Hepatocyte (in vitro differentiated cells): ENCODE measurements around the gene CDH4. TPM values are rescaled to one million over a fixed set of nuclear protein-coding genes. Genes with fewer than 3 reads are reported as not detected.

Experiments used
- DNase-seq: peaks from one replicate; pipeline ENCODE4 v3.0.0-alpha.2; 2016; ENCODE audit warnings: low spot score
- H2AFZ ChIP-seq: fragments of 200-600 bp; sonication (generic); 2 replicates; pipeline ENCODE4 v1.6.0; 2016; ENCODE audit warnings: antibody characterized with exemption, mild to moderate bottlenecking
- H3K27ac ChIP-seq: fragments of 200-600 bp; sonication (generic); 2 replicates; pipeline ENCODE4 v1.5.1; 2016; ENCODE audit warnings: mild to moderate bottlenecking
- H3K27me3 ChIP-seq: fragments of 200-600 bp; sonication (generic); 2 replicates; pipeline ENCODE4 v1.6.1; 2016
- H3K36me3 ChIP-seq: fragments of 200-600 bp; sonication (generic); replicated peaks from 2 replicates; pipeline ENCODE4 v1.5.1; 2016; ENCODE audit warnings: low read depth; ENCODE audit not compliant: insufficient read depth
- H3K4me1 ChIP-seq: fragments of 200-600 bp; sonication (generic); 2 replicates; pipeline ENCODE4 v1.5.1; 2016; ENCODE audit warnings: mild to moderate bottlenecking, moderate library complexity; ENCODE audit not compliant: insufficient read depth
- H3K4me2 ChIP-seq: fragments of 200-600 bp; sonication (generic); 2 replicates; pipeline ENCODE4 v1.6.0; 2016
- H3K4me3 ChIP-seq: fragments of 200-600 bp; sonication (generic); 2 replicates; pipeline ENCODE4 v1.5.1; 2016; ENCODE audit warnings: mild to moderate bottlenecking
- H3K79me2 ChIP-seq: fragments of 200-600 bp; sonication (generic); 2 replicates; pipeline ENCODE4 v1.6.0; 2017; ENCODE audit warnings: mild to moderate bottlenecking
- H3K9me2 ChIP-seq: fragments of 200-600 bp; sonication (generic); replicated peaks from 2 replicates; pipeline ENCODE4 v1.6.0; 2017; ENCODE audit warnings: mild to moderate bottlenecking; ENCODE audit not compliant: insufficient read depth
- H3K9me3 ChIP-seq: fragments of 200-600 bp; sonication (generic); 2 replicates; pipeline ENCODE4 v1.5.1; 2016; ENCODE audit warnings: low read depth, mild to moderate bottlenecking
- H4K20me1 ChIP-seq: fragments of 200-600 bp; sonication (generic); 2 replicates; pipeline ENCODE4 v1.6.0; 2016; ENCODE audit warnings: mild to moderate bottlenecking; ENCODE audit not compliant: insufficient read depth, poor library complexity, severe bottlenecking
- EZH2 ChIP-seq: fragments of 200-600 bp; sonication (generic); IDR thresholded peaks from 2 replicates; pipeline ENCODE4 v1.6.1; 2016; ENCODE audit warnings: antibody characterized with exemption, mild to moderate bottlenecking, borderline replicate concordance
- EZH2phosphoT487 ChIP-seq: fragments of 200-600 bp; sonication (generic); IDR thresholded peaks from one replicate; pipeline ENCODE4 v1.6.1; 2018; ENCODE audit warnings: antibody characterized with exemption, mild to moderate bottlenecking, low read depth, moderate library complexity; ENCODE audit not compliant: unreplicated experiment, severe bottlenecking
- WGBS: methylation state at CpG from one replicate; pipeline ENCODE4 v1.1.6; 2016; ENCODE audit warnings: low lambda C conversion rate; ENCODE audit errors: missing lambda C conversion rate; 5-methylcytosine and 5-hydroxymethylcytosine counted together
- polyA plus RNA-seq: library from polyadenylated mRNA; unstranded; fragments of >200 nt; fragmentation: Nextera tagmentation; extraction: Ambion mirVana; gene quantifications from 2 replicates; pipeline ENCODE4 v1.2.1, GENCODE V29; 2016
- total RNA-seq: library from RNA; depleted of rRNA; stranded (reverse); fragments of >200 nt; gene quantifications from 2 replicates; pipeline ENCODE4 v1.2.3, GENCODE V29; 2014
- TF ChIP-seq, protein P1 (sequence below): fragments of 200-600 bp; sonication (generic); IDR thresholded peaks from 2 replicates; pipeline ENCODE4 v1.5.1; 2016; ENCODE audit warnings: antibody characterized with exemption, mild to moderate bottlenecking; ENCODE audit not compliant: poor library complexity

The CDH4 gene
- total and polyA plus RNA-seq, 2 experiments from 2014 or later: 0.53 to 0.73 TPM

DNA sequence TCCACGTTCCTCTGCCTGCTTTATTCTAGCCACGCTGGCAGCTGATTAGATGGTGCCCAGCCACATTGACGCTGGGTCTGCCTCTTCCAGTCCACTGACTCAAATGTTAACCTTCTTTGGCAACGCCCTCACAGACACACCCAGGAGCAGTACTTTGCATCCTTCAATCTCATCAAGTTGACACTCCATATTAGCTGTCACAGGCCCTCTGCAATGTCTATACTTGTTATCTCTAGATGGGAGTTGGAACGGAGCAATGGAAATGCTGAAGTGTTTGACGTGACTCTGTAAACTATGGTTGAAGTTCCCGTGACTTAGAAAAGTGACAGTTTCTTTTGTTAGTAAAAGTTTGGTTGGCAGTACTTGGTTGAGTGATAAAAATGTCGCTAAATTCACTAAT, 291.0 kb downstream of the CDH4 start:
- no peak for DNase-seq
- H4K20me1 ChIP-seq: no peaks in the 10 kb centered on the region
- no peak overlapping the region for H3K27ac ChIP-seq
- no peak overlapping the region for H3K4me2 ChIP-seq
- 75% methylated on average over 8 of the region's 8 CpGs for WGBS
- no peaks in the 10 kb centered on the region for H3K9me3 ChIP-seq
- no peaks in the 10 kb centered on the region for H3K36me3 ChIP-seq
- TF ChIP-seq EZH2: no peak
- H3K79me2 ChIP-seq: no peaks in the 10 kb centered on the region
- no peaks in the 10 kb centered on the region for H3K4me1 ChIP-seq
- H3K9me2 ChIP-seq: no peaks in the 10 kb centered on the region
- H3K27me3 ChIP-seq: no peaks in the 10 kb centered on the region
- H2AFZ ChIP-seq: no peak overlapping the region
- H3K4me3 ChIP-seq: no peak overlapping the region

DNA sequence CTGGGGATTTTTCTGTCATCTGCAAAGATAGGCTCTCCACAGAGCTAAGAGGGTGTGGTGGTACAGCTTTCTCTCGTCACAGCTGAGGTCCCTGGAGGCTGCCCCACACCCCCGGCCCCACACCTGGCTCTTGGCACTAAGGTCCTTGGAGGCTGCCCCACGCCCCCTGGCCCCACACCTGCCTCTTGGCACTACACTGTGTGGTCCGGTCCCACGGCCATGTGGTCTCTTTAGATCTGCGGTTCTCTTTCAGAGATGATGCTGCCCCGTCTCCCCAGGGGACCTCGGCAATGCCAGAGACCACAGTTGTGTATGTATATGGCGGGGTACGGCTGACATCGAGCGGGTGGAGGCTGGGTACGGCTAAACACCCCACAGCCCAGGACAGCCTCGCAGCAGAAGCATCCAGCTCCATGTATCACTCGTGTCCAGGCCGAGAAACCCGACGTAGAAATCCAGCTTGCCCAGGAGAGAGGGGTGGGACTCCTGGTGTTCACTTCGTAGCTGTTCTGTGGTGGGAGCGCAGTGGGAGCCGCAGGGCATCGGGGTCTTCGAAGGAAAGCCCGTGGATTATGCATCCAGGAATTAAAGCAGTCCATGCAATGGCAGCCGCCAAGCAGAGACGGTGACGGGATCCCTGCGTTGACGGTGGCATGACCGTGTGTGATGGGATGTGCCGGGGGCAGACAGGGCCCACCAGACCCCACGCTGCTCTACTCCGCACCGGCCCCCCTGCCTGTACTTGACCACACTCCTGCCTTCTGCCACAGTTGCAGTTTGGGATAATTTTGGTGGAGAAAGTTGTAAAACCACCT, 292.1 kb downstream of the CDH4 start:
- WGBS: 91% methylated on average over 34 of the region's 34 CpGs
- Histone ChIP-seq H3K4me1 (no peaks in the 10 kb centered on the region), H3K36me3 (no peaks in the 10 kb centered on the region), H4K20me1 (no peaks in the 10 kb centered on the region), H2AFZ (no peak overlapping the region), H3K9me2 (no peaks in the 10 kb centered on the region), H3K27ac (no peak overlapping the region), H3K4me3 (no peak overlapping the region), H3K79me2 (no peaks in the 10 kb centered on the region), H3K4me2 (no peak overlapping the region), H3K27me3 (no peaks in the 10 kb centered on the region), H3K9me3 (no peaks in the 10 kb centered on the region)
- DNase-seq: no peak
- TF ChIP-seq EZH2 (no peak), EZH2phosphoT487 (no peak)
- TF ChIP-seq, protein P1, sequence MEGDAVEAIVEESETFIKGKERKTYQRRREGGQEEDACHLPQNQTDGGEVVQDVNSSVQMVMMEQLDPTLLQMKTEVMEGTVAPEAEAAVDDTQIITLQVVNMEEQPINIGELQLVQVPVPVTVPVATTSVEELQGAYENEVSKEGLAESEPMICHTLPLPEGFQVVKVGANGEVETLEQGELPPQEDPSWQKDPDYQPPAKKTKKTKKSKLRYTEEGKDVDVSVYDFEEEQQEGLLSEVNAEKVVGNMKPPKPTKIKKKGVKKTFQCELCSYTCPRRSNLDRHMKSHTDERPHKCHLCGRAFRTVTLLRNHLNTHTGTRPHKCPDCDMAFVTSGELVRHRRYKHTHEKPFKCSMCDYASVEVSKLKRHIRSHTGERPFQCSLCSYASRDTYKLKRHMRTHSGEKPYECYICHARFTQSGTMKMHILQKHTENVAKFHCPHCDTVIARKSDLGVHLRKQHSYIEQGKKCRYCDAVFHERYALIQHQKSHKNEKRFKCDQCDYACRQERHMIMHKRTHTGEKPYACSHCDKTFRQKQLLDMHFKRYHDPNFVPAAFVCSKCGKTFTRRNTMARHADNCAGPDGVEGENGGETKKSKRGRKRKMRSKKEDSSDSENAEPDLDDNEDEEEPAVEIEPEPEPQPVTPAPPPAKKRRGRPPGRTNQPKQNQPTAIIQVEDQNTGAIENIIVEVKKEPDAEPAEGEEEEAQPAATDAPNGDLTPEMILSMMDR: no peak

DNA sequence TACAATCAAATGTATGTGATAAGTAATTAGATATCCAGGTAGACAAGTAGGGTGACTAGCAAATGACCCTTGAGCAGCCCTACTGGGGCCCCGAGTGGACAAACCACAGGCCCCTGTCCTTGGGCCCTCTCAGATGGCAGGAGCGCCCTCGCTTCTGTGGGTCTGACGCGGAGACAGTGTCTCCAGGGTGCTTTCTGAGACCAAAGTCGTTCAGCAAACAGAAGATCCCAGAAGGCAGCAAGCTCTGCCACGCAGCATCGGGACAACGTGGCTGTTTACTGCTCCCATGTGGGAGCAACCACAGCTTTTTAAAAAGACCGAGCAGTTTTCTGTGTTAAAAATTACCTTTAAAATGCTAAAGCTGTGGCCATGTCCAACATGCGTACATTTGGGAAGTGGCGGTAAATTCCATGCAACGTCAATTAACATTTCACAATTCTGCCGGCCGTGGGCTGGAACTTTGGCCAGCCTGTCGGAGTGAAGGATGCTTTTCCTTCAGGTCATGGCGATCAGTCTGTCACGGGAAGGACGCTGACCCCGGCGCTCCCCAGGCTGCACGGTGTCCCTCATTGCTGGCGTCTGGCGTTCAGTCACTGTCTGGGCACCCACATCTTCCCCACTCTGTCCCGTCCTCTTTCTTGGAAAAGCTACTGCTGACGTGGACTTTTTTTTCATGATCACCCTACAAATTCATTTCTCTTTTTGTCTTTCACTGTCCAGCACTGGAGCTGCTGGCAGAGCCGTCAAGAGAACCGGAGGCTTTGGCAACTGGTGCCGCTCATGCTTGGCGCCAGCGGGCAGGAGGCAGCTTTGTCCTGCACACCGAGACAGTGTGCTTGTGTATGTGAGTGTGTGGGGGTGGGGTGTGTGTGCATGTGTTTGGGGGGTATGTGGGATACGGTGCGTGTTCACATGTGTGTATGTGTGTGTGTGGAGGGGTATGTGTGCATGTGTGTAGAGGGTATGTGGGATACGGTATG, 293.1 kb downstream of the CDH4 start:
- 92% methylated on average over 35 of the region's 35 CpGs for WGBS
- H3K4me1 ChIP-seq: no peaks in the 10 kb centered on the region
- H3K4me2 ChIP-seq: no peak overlapping the region
- H3K4me3 ChIP-seq: no peak overlapping the region
- no peak for DNase-seq
- TF ChIP-seq EZH2 (no peak), EZH2phosphoT487 (no peak)
- TF ChIP-seq, protein P1: no peak
- no peaks in the 10 kb centered on the region for H3K36me3 ChIP-seq
- H3K27ac ChIP-seq: no peak overlapping the region
- no peaks in the 10 kb centered on the region for H4K20me1 ChIP-seq
- no peaks in the 10 kb centered on the region for H3K9me3 ChIP-seq
- no peaks in the 10 kb centered on the region for H3K79me2 ChIP-seq
- H2AFZ ChIP-seq: no peak overlapping the region
- H3K9me2 ChIP-seq: no peaks in the 10 kb centered on the region
- no peaks in the 10 kb centered on the region for H3K27me3 ChIP-seq

DNA sequence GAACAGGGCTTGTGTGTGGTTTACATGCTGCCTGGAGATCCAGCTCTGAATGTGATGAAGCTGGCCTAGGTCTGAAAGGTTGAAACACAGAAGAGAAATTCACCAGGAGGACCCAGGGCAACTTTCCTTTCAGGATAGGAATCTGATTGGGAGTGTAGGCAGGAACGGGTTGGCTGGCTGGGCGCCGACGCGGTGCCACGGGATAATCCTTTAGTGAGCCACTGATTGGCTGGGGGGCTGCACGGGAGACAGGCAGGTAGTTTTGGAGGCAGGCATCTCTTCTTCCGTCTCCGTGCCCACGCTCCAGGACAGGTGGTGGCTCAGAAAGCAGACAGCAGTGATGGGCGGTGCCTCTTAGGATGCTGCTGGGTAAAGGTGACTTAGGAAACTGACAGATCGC, 294.6 kb downstream of the CDH4 start:
- no peaks in the 10 kb centered on the region for H3K9me2 ChIP-seq
- DNase-seq: no peak
- no peak overlapping the region for H3K4me2 ChIP-seq
- no peaks in the 10 kb centered on the region for H3K4me1 ChIP-seq
- WGBS: 94% methylated on average over 12 of the region's 12 CpGs
- H3K27me3 ChIP-seq: no peaks in the 10 kb centered on the region
- no peaks in the 10 kb centered on the region for H3K36me3 ChIP-seq
- no peak overlapping the region for H3K4me3 ChIP-seq
- H4K20me1 ChIP-seq: no peaks in the 10 kb centered on the region
- H3K27ac ChIP-seq: no peak overlapping the region
- no peaks in the 10 kb centered on the region for H3K9me3 ChIP-seq
- H3K79me2 ChIP-seq: no peaks in the 10 kb centered on the region
- H2AFZ ChIP-seq: no peak overlapping the region
- TF ChIP-seq EZH2phosphoT487 (no peak), EZH2 (no peak)
- TF ChIP-seq, protein P1: no peak
